Endothelial cell of hepatic sinusoid (primary cell): ENCODE measurements around the gene OR2AT4.

Experiments
- in situ Hi-C: cut with HindIII; loops from 2 replicates; pipeline ENCODE4 v1.10.0; 2017; ENCODE audit warnings: low sequenced_read_pairs

OR2AT4 gene

DNA sequence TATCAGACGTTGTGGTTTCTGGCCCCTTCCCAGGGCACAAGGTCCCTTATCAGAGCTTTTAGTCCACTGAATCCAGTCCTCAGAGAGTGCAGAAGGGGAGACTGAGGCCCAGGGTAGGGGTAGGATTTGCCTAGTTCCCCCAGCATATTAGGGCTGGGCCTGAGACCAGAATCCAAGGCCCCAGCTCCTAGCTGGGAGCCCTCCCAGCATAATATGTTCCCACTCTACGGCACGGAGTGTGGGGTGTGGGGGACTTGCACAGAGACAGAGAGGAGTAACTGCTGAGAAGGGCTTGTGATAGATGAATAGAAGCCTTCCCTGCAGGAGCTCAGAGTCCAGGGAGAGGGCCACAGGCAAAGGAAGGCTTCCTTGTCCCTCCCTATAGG, 64.1 kb downstream of the OR2AT4 start:
- in situ Hi-C loops, result loop anchor here (5.0 kb wide), 1 partner anchor 95 kb away; no protein-coding TSS in a partner anchor

DNA sequence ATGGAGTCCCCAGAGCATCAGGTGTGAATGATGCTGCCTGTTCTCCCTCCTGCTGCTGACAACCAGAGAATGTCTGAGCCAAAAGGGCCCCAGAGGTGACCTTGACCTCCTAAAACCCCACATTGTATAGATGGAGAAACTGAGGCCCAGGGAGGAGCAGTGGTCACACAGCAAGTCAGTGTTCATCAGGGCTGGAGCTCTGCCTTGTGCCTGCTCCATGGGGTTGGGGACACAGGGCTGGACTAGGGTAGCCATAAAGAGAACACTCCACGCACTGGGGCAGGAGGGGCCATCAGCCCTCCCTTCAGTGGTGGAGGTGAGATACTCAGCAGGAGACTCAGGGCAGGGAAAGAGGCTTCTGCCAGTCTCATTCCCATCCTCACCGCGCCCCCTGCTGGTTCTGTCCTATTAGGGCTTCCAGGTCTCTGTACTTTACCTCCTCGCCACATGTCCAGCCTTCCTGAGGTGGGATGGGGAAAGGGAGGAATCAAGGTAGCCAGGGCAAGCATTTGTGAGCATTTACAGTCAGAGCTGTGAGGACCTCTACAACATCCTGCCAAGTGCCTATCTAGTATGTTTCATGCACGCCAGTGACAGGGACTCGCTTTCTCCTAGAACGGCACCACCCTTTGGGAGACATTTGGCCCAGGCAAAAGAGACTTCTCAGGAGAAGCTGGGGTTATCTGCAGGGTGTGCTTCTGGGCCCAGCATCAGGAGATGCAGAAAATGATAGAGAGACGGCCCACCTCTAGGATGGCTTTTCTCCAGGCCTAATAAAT, 64.7 kb downstream of the OR2AT4 start:
- in situ Hi-C loops, result loop anchor here (5.0 kb wide), 1 partner anchor 95 kb away; no protein-coding TSS in a partner anchor
